HepG2 (cell line): Measurements from ENCODE around the gene SMARCA4. TPM values are rescaled to one million over a fixed set of nuclear protein-coding genes. Genes with fewer than 3 reads are reported as not detected.

Experiments
- ATAC-seq: fragments of 200-7000 bp; cut with Tn5 transposase; 3 replicates; pipeline ENCODE4 v1.9.1; 2020; ENCODE audit warnings: mild to moderate bottlenecking, moderate library complexity
- BruUV-seq: library from RNA; stranded (reverse); fragments of 400-500 nt; replicated peaks from 2 replicates; lab custom pipeline; 2021; lab: Mats Ljungman, UMichigan
- CTCF ChIA-PET: fragments of 300-600 bp; formaldehyde crosslinking; extraction: SDS; loops from one replicate; lab custom pipeline; 2021; ENCODE audit warnings: low total read pairs, inconsistent platforms, low intra/inter-chr PET ratio; lab: Yijun Ruan, JAX
- POLR2A ChIA-PET: fragments of 350-600 bp; sonication (Branson Sonifier 250); formaldehyde crosslinking; loops from one replicate; lab custom pipeline; 2020; ENCODE audit warnings: antibody characterized with exemption, inconsistent platforms; lab: Yijun Ruan, JAX
- DNase-seq: peaks from one replicate; pipeline ENCODE4 v3.0.0-alpha.2; 2015; ENCODE audit warnings: low spot score
- FAIRE-seq: peaks from 3 replicates; lab custom pipeline; 2011; peaks lifted over from hg19 to GRCh38; lab: Jason Lieb, UNC
- H2AFZ ChIP-seq: one replicate; pipeline ENCODE4 v1.6.1; 2011; ENCODE audit warnings: low read length, inconsistent platforms
- H3K27ac ChIP-seq: fragments of 300-600 bp; 3 replicates; pipeline ENCODE4 v1.8.0; 2011; ENCODE audit warnings: mixed run types, mild to moderate bottlenecking, mixed read lengths, low read length, inconsistent platforms; ENCODE audit not compliant: insufficient read depth; ENCODE audit errors: extremely low read length
- H3K27me3 ChIP-seq, 2 experiments: fragments of 200-600 bp in 1 of 2; 2 replicates in 1 of 2; 3 replicates in 1 of 2; pipeline versions ENCODE4 v1.6.0 to v1.8.0; 2011; ENCODE audit warnings: low read length in 2 of 2, mild to moderate bottlenecking in 2 of 2, moderate library complexity in 2 of 2, inconsistent platforms in 1 of 2; ENCODE audit not compliant: insufficient read depth in 2 of 2, control insufficient read depth in 1 of 2
- H3K36me3 ChIP-seq, 2 experiments: fragments of 200-600 bp in 1 of 2; replicated peaks in 1 of 2; 2 replicates in 1 of 2; 3 replicates in 1 of 2; pipeline versions ENCODE4 v1.5.1 to v1.8.0; 2011; ENCODE audit warnings: low read length in 2 of 2, inconsistent platforms in 1 of 2; ENCODE audit not compliant: insufficient read depth in 2 of 2, control insufficient read depth in 1 of 2
- H3K4me1 ChIP-seq: 2 replicates; pipeline ENCODE4 v1.5.1; 2012; ENCODE audit warnings: low read length, inconsistent platforms; ENCODE audit not compliant: insufficient read depth
- H3K4me2 ChIP-seq: 2 replicates; pipeline ENCODE4 v1.6.0; 2011; ENCODE audit warnings: low read depth, low read length, inconsistent platforms
- H3K4me3 ChIP-seq, 3 experiments: fragments of 200-600 bp in 1 of 3; sonication (generic), shearing (Covaris generic) in 1 of 3; replicated peaks in 1 of 3; 2 replicates each; pipeline ENCODE4 v1.5.1; 2011 to 2016; ENCODE audit warnings: low read length in 3 of 3, inconsistent platforms in 2 of 3, low read depth in 2 of 3, mild to moderate bottlenecking in 2 of 3, control low read depth in 1 of 3, mixed read lengths in 1 of 3; ENCODE audit not compliant: insufficient read depth in 1 of 3
- H3K79me2 ChIP-seq: one replicate; pipeline ENCODE4 v1.6.1; 2011; ENCODE audit warnings: low read length, inconsistent platforms; ENCODE audit not compliant: insufficient read depth
- H3K9ac ChIP-seq: 2 replicates; pipeline ENCODE4 v1.6.0; 2011; ENCODE audit warnings: mild to moderate bottlenecking, low read depth, low read length, inconsistent platforms; ENCODE audit not compliant: insufficient read depth
- H3K9me3 ChIP-seq: 2 replicates; pipeline ENCODE4 v1.5.1; 2012; ENCODE audit warnings: mild to moderate bottlenecking, low read length
- H4K20me1 ChIP-seq: 2 replicates; pipeline ENCODE4 v1.6.0; 2011; ENCODE audit warnings: inconsistent platforms, mild to moderate bottlenecking, low read length, moderate library complexity; ENCODE audit not compliant: insufficient read depth
- GFI1 ChIP-seq: sonication (generic); formaldehyde crosslinking; IDR thresholded peaks from 2 replicates; pipeline ENCODE4 v1.5.0; 2020; ENCODE audit warnings: missing genetic modification reagents, mild to moderate bottlenecking, borderline replicate concordance
- HOXA3 ChIP-seq: sonication (generic); formaldehyde crosslinking; IDR thresholded peaks from 2 replicates; pipeline ENCODE4 v1.5.0; 2020; ENCODE audit warnings: missing genetic modification reagents
- HOXA5 ChIP-seq: sonication (generic); formaldehyde crosslinking; IDR thresholded peaks from 2 replicates; pipeline ENCODE4 v1.4.0; 2020; ENCODE audit warnings: missing genetic modification reagents
- NR2C2 ChIP-seq: sonication (generic); formaldehyde crosslinking; IDR thresholded peaks from 2 replicates; pipeline ENCODE4 v1.4.0; 2020; ENCODE audit warnings: missing genetic modification reagents, mild to moderate bottlenecking, moderate library complexity, borderline replicate concordance
- TP53 ChIP-seq: sonication (generic); formaldehyde crosslinking; conservative IDR thresholded peaks from 2 replicates; pipeline ENCODE4 v1.4.0; 2020; ENCODE audit warnings: missing genetic modification reagents
- ZNF850 ChIP-seq: sonication (generic); formaldehyde crosslinking; conservative IDR thresholded peaks from 2 replicates; pipeline ENCODE4 v1.9.0; 2021; ENCODE audit warnings: mild to moderate bottlenecking, missing genetic modification reagents
- WGBS: methylation state at CpG from one replicate; pipeline ENCODE4 v1.1.6; 2017; ENCODE audit warnings: low lambda C conversion rate; 5-methylcytosine and 5-hydroxymethylcytosine counted together
- in situ Hi-C: cut with HindIII; loops from 2 replicates; pipeline ENCODE4 v1.10.0; 2017; ENCODE audit warnings: low pct_unique_long_range_greater_than_20kb; ENCODE audit not compliant: extremely low pct_ligation_motif_present
- intact Hi-C: fragments of 100-400 bp; cut with micrococcal nuclease; formaldehyde crosslinking; loops from one replicate; pipeline ENCODE4 v1.10.0; 2022; ENCODE audit not compliant: unreplicated experiment
- polyA plus RNA-seq, 8 experiments: library from polyadenylated mRNA; depleted of rRNA in 3 of 8; stranded (reverse) in 7 of 8; unstranded in 1 of 8; fragments of >200 nt; fragmentation: Illumina TruSeq in 4 of 8; extraction: Trizol in 4 of 8; gene quantifications; 2 replicates each; pipeline versions ENCODE4 v1.2.1 to v1.2.3, GENCODE V29; 2011 to 2016; ENCODE audit warnings: low read depth in 4 of 8, missing spikeins in 1 of 8, mixed read lengths in 1 of 8; ENCODE audit not compliant: insufficient read depth in 1 of 8
- total RNA-seq, 5 experiments: library from RNA; depleted of rRNA; stranded (reverse); fragments of >200 nt; fragmentation: Illumina TruSeq; extraction: Trizol; gene quantifications; 2 replicates each; pipeline ENCODE4 v1.2.3, GENCODE V29; 2016; ENCODE audit warnings: low read depth in 1 of 5
- TF ChIP-seq, protein P1 (sequence below): sonication (generic); formaldehyde crosslinking; IDR thresholded peaks from 2 replicates; pipeline ENCODE4 v1.5.1; 2020; ENCODE audit warnings: missing genetic modification reagents, mild to moderate bottlenecking, borderline replicate concordance

SMARCA4 gene
- total and polyA plus RNA-seq, 2 of the 13 experiments (the other 11 are each of a cell fraction or from before 2014, with no cell fraction given): 25.4 to 45.9 TPM

DNA sequence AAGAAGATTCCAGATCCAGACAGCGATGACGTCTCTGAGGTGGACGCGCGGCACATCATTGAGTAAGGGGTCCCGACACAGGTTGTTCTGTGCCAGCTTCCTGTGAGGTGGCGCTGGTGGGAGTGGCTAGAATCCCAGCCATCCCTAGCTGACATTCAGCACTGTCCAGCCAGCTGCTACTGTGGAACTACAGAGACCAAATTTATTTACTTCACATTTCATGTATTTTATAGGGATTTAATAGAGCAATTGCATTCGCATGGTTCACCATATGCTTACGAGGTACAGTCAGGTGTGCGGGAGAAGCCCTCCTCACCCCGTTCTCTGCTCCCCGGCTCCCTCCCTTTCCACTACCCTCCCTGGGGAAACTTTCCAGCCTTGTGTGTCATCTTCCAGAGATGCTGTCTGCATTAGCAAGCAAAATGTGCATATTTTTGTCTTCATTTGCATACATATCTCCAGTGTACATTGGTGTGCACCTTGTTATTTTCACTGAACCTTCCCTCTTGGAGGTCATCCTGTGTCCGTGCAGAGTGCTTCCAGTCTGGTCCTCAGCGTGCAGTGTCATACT is 47.2 kb downstream of the SMARCA4 start (continued):
- TF ChIP-seq ZNF850 (CRISPR knock-in tag) (no peak), HOXA5 (CRISPR knock-in tag) (no peak)
- TF ChIP-seq, all 625 proteins: peak for 0

DNA sequence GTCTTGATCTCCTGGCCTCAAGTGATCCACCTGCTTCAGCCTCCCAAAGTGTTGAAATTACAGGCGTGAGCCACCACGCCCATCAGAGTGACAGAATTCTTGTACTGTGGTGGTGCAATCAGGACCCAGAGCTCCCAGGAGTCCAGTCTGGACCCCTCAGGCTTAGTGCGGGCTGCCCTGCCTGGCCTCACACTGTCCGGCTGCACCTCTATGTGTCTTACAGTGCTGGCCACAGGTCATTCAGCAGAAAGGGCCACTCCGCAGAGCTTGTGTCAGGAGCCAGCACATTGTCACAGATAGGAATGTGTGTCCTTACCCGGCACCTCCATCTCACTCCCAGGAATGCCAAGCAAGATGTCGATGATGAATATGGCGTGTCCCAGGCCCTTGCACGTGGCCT is 49.2 kb downstream of the SMARCA4 start:
- POLR2A ChIA-PET: no interaction called here
- peaks cover 26 to 66% of the 10 kb centered on the region in 2 experiments for H3K36me3 ChIP-seq

More for the DNA sequence above, 49.2 kb downstream of the SMARCA4 start:
- Histone ChIP-seq H4K20me1 (no peaks in the 10 kb centered on the region), H3K27me3 (no peaks in the 10 kb centered on the region), H3K9ac (no peak overlapping the region), H3K4me3 (no peak overlapping the region), H3K9me3 (no peaks in the 10 kb centered on the region), H3K4me1 (no peaks in the 10 kb centered on the region), H3K4me2 (no peak overlapping the region), H2AFZ (no peak overlapping the region), H3K79me2 (no peaks in the 10 kb centered on the region), H3K27ac (no peak overlapping the region)
- no peak for DNase-seq
- WGBS: 92% methylated on average over 6 of the region's 9 CpGs
- ATAC-seq: no peak
- CTCF ChIA-PET: no interaction called here
- intact Hi-C loops (loop anchor here (5.0 kb wide), 1 partner anchor 68 kb away; no protein-coding TSS in a partner anchor), in situ Hi-C loops (loop anchor here (10.0 kb wide), 1 partner anchor 75 kb away; no protein-coding TSS in a partner anchor)
- FAIRE-seq: no peak
- no TSS peak for BruUV-seq
- TF ChIP-seq, protein P1, sequence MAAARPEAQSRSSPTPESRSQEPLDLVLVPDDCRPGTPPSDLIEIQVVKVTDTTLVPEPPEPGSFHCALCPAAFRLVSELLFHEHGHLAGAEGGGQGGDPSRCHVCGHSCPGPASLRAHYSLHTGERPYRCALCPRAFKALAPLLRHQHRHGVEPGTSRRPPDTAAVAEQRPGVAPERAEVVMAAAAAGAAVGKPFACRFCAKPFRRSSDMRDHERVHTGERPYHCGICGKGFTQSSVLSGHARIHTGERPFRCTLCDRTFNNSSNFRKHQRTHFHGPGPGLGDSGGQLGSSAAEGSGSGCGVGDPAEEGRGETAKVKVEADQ: no peak
- TF ChIP-seq HOXA3 (CRISPR knock-in tag) (no peak), TP53 (CRISPR knock-in tag) (no peak), NR2C2 (CRISPR knock-in tag) (no peak), GFI1 (CRISPR knock-in tag) (no peak)
